MCF 10A (cell line): ENCODE measurements around the gene CBARP. TPM values are rescaled to one million over a fixed set of nuclear protein-coding genes. Genes with fewer than 3 reads are reported as not detected.

Source experiments
- BruUV-seq: library from RNA; stranded (reverse); fragments of 400-500 nt; replicated peaks from 2 replicates; lab custom pipeline; 2021; lab: Mats Ljungman, UMichigan
- CTCF ChIA-PET: fragments of 300-600 bp; sonication (Branson Sonifier 250); formaldehyde crosslinking; extraction: SDS; loops from one replicate; lab custom pipeline; 2021; ENCODE audit warnings: antibody characterized with exemption, inconsistent platforms; lab: Yijun Ruan, JAX
- POLR2A ChIA-PET: fragments of 300-600, 350-650 bp; sonication (Branson Sonifier 250); formaldehyde crosslinking; extraction: SDS; loops from one replicate; lab custom pipeline; 2020; ENCODE audit warnings: antibody characterized with exemption, inconsistent platforms; lab: Yijun Ruan, JAX
- DNase-seq: peaks from one replicate; pipeline ENCODE4 v3.0.0-alpha.2; 2018; ENCODE audit not compliant: unreplicated experiment
- H3K27ac Mint-ChIP-seq: one replicate; pipeline ENCODE4 v1.8.0; 2022; ENCODE audit warnings: mild to moderate bottlenecking, low read depth, mixed read lengths; ENCODE audit not compliant: unreplicated experiment
- H3K27me3 Mint-ChIP-seq: one replicate; pipeline ENCODE4 v1.8.0; 2022; ENCODE audit warnings: mixed read lengths; ENCODE audit not compliant: insufficient read depth, unreplicated experiment
- H3K36me3 Mint-ChIP-seq: one replicate; pipeline ENCODE4 v1.8.0; 2022; ENCODE audit warnings: mild to moderate bottlenecking, moderate library complexity, mixed read lengths; ENCODE audit not compliant: insufficient read depth, unreplicated experiment
- H3K4me1 Mint-ChIP-seq: one replicate; pipeline ENCODE4 v1.8.0; 2022; ENCODE audit warnings: mixed read lengths; ENCODE audit not compliant: insufficient read depth, unreplicated experiment
- H3K4me3 Mint-ChIP-seq: one replicate; pipeline ENCODE4 v1.8.0; 2022; ENCODE audit warnings: mild to moderate bottlenecking, moderate library complexity, mixed read lengths; ENCODE audit not compliant: unreplicated experiment
- H3K9me3 Mint-ChIP-seq: one replicate; pipeline ENCODE4 v1.8.0; 2022; ENCODE audit warnings: mixed read lengths; ENCODE audit not compliant: unreplicated experiment
- intact Hi-C: fragments of 100-400 bp; cut with micrococcal nuclease; formaldehyde crosslinking; loops from 2 replicates; pipeline ENCODE4 v1.14.1; 2022
- total RNA-seq: library from RNA; stranded (reverse); gene quantifications from 2 replicates; pipeline ENCODE4 v1.2.3, GENCODE V29; 2022
- TF ChIP-seq, protein P1 (sequence below): fragments of 200-600 bp; IDR thresholded peaks from one replicate; pipeline ENCODE4 v1.8.0; 2022; ENCODE audit warnings: antibody characterized with exemption, mild to moderate bottlenecking; ENCODE audit not compliant: unreplicated experiment

Gene CBARP
- total RNA-seq, 1 experiment from 2014 or later = 7.0 TPM

DNA sequence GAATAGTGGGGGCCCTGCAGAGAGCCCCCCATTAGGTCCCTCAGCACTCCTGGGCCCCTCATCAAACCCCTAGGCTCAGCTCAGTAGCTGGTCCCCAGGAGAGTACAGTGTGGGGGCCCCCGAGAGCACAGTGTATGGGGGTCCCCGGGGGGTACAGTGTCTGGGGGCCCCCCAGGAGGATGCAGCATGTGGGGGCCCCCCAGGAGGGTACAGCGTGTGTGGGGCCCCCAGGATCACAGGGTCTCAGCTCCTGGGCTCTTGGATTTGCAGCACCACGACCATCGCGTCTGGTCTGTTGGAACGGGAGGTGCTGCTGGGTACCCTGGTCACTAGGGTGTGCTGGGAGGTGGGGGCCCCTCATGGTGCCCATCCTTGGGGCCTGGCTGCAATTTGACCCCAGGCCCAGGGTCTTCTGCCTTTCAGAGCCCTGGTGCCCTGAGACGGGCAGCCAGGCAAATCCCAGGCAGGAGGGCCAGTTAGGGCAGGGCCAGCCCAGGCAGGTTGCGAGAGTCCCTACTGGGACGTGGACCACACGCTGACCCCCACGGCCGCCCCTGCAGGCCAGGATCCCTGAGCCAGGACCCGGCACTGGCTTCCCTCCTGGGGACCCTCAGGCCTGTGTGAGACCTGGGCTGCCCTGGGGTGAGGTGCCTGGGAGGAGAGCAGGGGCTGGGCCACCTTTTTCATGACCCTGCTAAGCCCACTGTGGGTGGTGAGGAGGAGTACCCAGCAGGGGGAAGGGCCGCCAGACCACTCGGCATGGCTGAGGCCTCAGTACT lies 13.6 kb downstream of the CBARP start:
- Mint-ChIP-seq H3K36me3 (peaks cover 20% of the 10 kb centered on the region), H3K27ac (no peak overlapping the region), H3K4me3 (no peak overlapping the region), H3K4me1 (no peaks in the 10 kb centered on the region), H3K27me3 (no peaks in the 10 kb centered on the region), H3K9me3 (no peaks in the 10 kb centered on the region)
- TF ChIP-seq, protein P1, sequence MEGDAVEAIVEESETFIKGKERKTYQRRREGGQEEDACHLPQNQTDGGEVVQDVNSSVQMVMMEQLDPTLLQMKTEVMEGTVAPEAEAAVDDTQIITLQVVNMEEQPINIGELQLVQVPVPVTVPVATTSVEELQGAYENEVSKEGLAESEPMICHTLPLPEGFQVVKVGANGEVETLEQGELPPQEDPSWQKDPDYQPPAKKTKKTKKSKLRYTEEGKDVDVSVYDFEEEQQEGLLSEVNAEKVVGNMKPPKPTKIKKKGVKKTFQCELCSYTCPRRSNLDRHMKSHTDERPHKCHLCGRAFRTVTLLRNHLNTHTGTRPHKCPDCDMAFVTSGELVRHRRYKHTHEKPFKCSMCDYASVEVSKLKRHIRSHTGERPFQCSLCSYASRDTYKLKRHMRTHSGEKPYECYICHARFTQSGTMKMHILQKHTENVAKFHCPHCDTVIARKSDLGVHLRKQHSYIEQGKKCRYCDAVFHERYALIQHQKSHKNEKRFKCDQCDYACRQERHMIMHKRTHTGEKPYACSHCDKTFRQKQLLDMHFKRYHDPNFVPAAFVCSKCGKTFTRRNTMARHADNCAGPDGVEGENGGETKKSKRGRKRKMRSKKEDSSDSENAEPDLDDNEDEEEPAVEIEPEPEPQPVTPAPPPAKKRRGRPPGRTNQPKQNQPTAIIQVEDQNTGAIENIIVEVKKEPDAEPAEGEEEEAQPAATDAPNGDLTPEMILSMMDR = no peak
- ChIA-PET CTCF (interaction anchor here (1.7 kb wide), 1 partner anchor 143 kb away, joined by 6 read pairs; no protein-coding TSS in a partner anchor), POLR2A (interaction anchor here (0.6 kb wide), 1 partner anchor 218 kb away, joined by 3 read pairs; no protein-coding TSS in a partner anchor)
- BruUV-seq = no TSS peak
- no peak for DNase-seq
- intact Hi-C loops = no loop called here

DNA sequence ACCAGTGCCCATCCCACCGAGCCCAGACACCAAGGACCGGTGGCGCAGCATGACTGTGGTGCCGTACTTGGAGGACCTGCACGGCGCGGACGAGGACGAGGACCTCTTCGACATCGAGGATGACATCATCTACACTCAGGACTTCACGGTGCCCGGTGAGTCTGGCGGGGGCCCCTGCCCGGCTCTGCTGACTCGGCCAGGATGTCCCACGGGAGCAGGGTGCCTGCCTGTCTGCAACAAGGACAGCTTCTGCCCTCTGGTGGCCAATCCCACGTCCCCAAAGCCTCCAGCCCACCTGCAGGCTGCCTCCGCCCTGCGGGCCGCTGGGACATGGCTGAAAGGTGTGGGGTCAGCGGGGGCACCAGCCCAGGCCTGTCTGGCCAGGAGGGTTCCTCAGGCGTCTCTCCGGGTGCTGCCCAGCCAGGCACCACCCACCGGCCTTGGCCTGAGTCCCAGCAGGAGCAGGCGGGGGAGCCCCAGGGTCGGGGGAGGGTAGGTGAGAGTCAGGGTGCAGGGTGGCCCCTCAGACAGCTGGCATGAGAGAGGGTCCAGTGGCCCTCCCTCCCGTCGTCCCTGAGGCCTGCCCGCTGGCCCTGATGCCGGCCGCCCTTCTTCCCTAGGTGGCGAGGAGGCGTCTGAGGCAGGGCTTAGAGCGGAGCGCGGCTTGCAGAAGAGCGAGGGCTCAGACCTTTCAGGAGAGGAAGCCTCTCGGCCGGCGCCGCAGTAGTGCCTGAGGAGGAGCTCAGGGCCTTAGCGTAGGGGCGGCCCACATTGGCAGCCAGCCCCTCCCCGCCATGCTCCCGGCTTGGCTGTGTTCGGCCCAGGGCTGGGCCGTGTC lies 14.6 kb downstream of the CBARP start:
- Mint-ChIP-seq H3K4me1 (no peaks in the 10 kb centered on the region), H3K36me3 (peaks cover 20% of the 10 kb centered on the region), H3K27ac (no peak overlapping the region), H3K4me3 (no peak overlapping the region), H3K27me3 (no peaks in the 10 kb centered on the region), H3K9me3 (no peaks in the 10 kb centered on the region)
- DNase-seq = no peak
- TF ChIP-seq, protein P1 = peak; percentile 39
- ChIA-PET POLR2A (interaction anchor here (0.6 to 0.7 kb wide), 3 partner anchors 8 to 227 kb away, joined by 3 to 4 read pairs (median 4); no protein-coding TSS in a partner anchor), CTCF (interaction anchor here (1.4 to 1.7 kb wide), 2 partner anchors 142 to 238 kb away, joined by 4 to 6 read pairs; no protein-coding TSS in a partner anchor)
- intact Hi-C loops = no loop called here
- BruUV-seq = no TSS peak

DNA sequence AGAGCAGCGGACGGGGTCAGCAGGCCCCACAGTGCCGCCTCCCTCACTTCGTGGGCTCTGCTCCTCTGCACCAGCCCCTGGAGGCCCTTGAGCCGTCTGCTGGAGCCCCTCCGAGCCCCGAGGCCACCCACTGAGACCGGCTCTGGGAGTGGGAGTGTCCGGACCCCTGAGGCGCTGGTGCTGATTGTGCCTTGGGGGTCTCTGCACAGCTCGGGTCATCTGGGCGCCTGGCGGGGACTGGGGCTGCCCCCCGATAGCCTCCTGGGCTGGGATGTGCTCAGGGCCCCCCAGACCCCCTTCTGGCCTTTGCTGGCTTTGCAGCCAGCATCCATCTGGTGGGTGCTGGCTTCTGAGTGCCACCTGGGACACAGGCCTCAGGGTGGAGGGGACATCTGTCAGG lies 15.4 kb downstream of the CBARP start:
- H3K9me3 Mint-ChIP-seq = no peaks in the 10 kb centered on the region
- POLR2A ChIA-PET = interaction anchor here (0.7 kb wide), 1 partner anchor 226 kb away, joined by 4 read pairs; no protein-coding TSS in a partner anchor
- intact Hi-C loops = no loop called here
- CTCF ChIA-PET = interaction anchor here (1.1 to 1.7 kb wide), 3 partner anchors 67 to 237 kb away, joined by 4 to 6 read pairs (median 4); no protein-coding TSS in a partner anchor
- no peak overlapping the region for H3K4me3 Mint-ChIP-seq
- H3K36me3 Mint-ChIP-seq = peaks cover 22% of the 10 kb centered on the region
- no TSS peak for BruUV-seq
- TF ChIP-seq, protein P1 = peak; percentile 12
- H3K27me3 Mint-ChIP-seq = no peaks in the 10 kb centered on the region
- no peak overlapping the region for H3K27ac Mint-ChIP-seq
- no peak for DNase-seq
- no peaks in the 10 kb centered on the region for H3K4me1 Mint-ChIP-seq

DNA sequence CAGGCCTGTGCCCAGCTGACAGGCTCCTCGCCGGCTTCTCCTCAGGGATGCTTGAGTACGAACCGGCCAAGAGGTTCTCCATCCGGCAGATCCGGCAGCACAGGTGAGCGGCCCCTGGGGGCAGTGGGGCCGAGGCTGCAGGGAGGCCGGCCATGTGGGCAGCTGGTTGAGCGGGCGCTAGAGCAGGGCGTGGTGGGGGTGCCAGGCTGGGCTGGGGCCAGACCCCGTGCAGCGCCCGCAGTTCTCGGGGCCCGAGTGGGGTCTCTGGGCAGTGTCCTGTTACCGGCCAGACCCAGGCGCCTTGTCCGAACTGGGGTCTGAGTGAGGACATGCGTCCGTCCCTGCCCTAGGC lies 15.9 kb downstream of the CBARP start:
- H3K36me3 Mint-ChIP-seq = peaks cover 23% of the 10 kb centered on the region
- H3K9me3 Mint-ChIP-seq = no peaks in the 10 kb centered on the region
- no peaks in the 10 kb centered on the region for H3K27me3 Mint-ChIP-seq
- TF ChIP-seq, protein P1 = no peak
- CTCF ChIA-PET = interaction anchor here (1.1 to 1.3 kb wide), 2 partner anchors 22 to 67 kb away, joined by 4 read pairs; no protein-coding TSS in a partner anchor
- no TSS peak for BruUV-seq
- H3K4me1 Mint-ChIP-seq = peaks cover 3% of the 10 kb centered on the region
- no peak overlapping the region for H3K4me3 Mint-ChIP-seq
- intact Hi-C loops = no loop called here
- no peak overlapping the region for H3K27ac Mint-ChIP-seq
- no peak for DNase-seq
- POLR2A ChIA-PET = no interaction called here
